Body of pancreas (tissue), 4 donors: ENCODE results near the gene HEXIM2.

ENCODE experiments used
- CTCF ChIP-seq, 7 experiments: fragments of 450-650 bp in 4 of 7; fragments of 200-600 bp in 3 of 7; sonication (generic) in 3 of 7; IDR thresholded peaks; one replicate each; pipeline ENCODE4 v1.5.1; 2016 to 2019; ENCODE audit warnings: antibody characterized with exemption in 7 of 7
- POLR2A ChIP-seq, 3 donors: fragments of 450-650 bp; IDR thresholded peaks; one replicate each; pipeline ENCODE4 v1.6.1; 2016; ENCODE audit warnings: antibody characterized with exemption in 3 of 3, mild to moderate bottlenecking in 2 of 3

DNA sequence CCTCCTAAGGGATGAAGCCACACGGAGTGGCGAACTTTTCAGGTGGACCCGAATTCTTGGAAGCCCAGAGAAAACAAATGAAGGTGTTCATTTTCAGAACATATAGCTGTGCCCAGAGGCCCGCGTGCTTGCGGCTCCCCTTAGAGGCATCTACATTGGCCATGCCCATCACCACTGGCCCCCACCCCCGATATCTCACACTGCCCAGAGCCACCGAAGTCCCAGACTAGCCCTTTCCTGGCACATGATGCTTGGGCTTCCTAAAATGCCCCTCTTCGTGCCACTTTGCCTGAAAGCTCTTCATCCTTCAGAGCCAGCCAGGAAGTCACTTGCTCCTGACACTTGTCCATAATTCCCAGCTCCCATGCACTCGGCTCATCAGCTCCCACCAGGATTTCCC lies 15.5 kb upstream of the HEXIM2 start:
- TF ChIP-seq CTCF (IDR thresholded peaks at IDR 0.05) (no peak), POLR2A (IDR thresholded peaks at IDR 0.05) (no peak)
